HEK293 (cell line): ENCODE measurements around the gene KIF5A.
A peak's percentile ranks its signal among the peaks of the same experiment; 100 is the strongest.

ENCODE experiments used
- CTCF ChIA-PET: fragments of 350-600 bp; formaldehyde crosslinking; extraction: SDS; loops from one replicate; lab custom pipeline; 2021; ENCODE audit warnings: antibody characterized with exemption; lab: Yijun Ruan, JAX
- POLR2A ChIA-PET: fragments of 300-600 bp; formaldehyde crosslinking; extraction: SDS; loops from one replicate; lab custom pipeline; 2020; ENCODE audit warnings: antibody characterized with exemption, inconsistent platforms; lab: Yijun Ruan, JAX
- H3K27ac ChIP-seq: fragments of 200-500 bp; sonication (Bioruptor generic); 2 replicates; pipeline ENCODE4 v1.5.1; 2014; ENCODE audit warnings: low read depth, low read length, control low read depth, inconsistent platforms; ENCODE audit errors: extremely low read depth
- H3K36me3 ChIP-seq, 2 experiments: fragments of 200-500 bp in 1 of 2; sonication (Bioruptor generic) in 1 of 2; 1 replicate in 1 of 2; 2 replicates in 1 of 2; pipeline ENCODE4 v1.5.1; 2014 to 2017; ENCODE audit warnings: inconsistent platforms in 2 of 2, low read length in 2 of 2; ENCODE audit not compliant: control insufficient read depth in 2 of 2, insufficient read depth in 1 of 2
- H3K4me1 ChIP-seq: fragments of 200-500 bp; sonication (Bioruptor generic); 2 replicates; pipeline ENCODE4 v1.5.1; 2014; ENCODE audit warnings: mild to moderate bottlenecking, low read length, inconsistent platforms; ENCODE audit not compliant: control insufficient read depth, insufficient read depth
- H3K4me3 ChIP-seq: 2 replicates; pipeline ENCODE4 v1.5.1; 2011; ENCODE audit warnings: low read depth, mild to moderate bottlenecking, control low read depth, low read length, moderate library complexity
- H3K9me3 ChIP-seq: fragments of 200-500 bp; sonication (Bioruptor generic); 2 replicates; pipeline ENCODE4 v1.5.1; 2014; ENCODE audit warnings: low read depth, low read length, inconsistent platforms; ENCODE audit not compliant: control insufficient read depth, insufficient read depth
- GLIS2 ChIP-seq: fragments of 450-650 bp; formaldehyde crosslinking; IDR thresholded peaks from 2 replicates; pipeline ENCODE4 v1.5.1; 2016; ENCODE audit warnings: missing biosample characterization, missing genetic modification characterization
- PRDM10 ChIP-seq: fragments of 450-650 bp; formaldehyde crosslinking; IDR thresholded peaks from 2 replicates; pipeline ENCODE4 v1.5.1; 2016; ENCODE audit warnings: missing biosample characterization, missing genetic modification characterization
- PRDM2 ChIP-seq: fragments of 450-650 bp; formaldehyde crosslinking; IDR thresholded peaks from 2 replicates; pipeline ENCODE4 v1.5.1; 2016; ENCODE audit warnings: missing biosample characterization, missing genetic modification characterization, borderline replicate concordance
- ZBTB26 ChIP-seq: fragments of 450-650 bp; formaldehyde crosslinking; optimal IDR thresholded peaks from 2 replicates; pipeline ENCODE3; 2016; ENCODE audit warnings: missing biosample characterization, mild to moderate bottlenecking, missing genetic modification characterization
- ZFP69B ChIP-seq: fragments of 450-650 bp; formaldehyde crosslinking; IDR thresholded peaks from 2 replicates; pipeline ENCODE4 v1.5.1; 2016; ENCODE audit warnings: missing biosample characterization, missing genetic modification characterization
- ZNF10 ChIP-seq: fragments of 450-650 bp; formaldehyde crosslinking; IDR thresholded peaks from 2 replicates; pipeline ENCODE4 v1.5.1; 2017; ENCODE audit warnings: missing biosample characterization, missing genetic modification characterization
- ZNF341 ChIP-seq: fragments of 450-650 bp; formaldehyde crosslinking; IDR thresholded peaks from 2 replicates; pipeline ENCODE4; 2016; ENCODE audit warnings: low read depth, missing biosample characterization, missing genetic modification characterization
- ZNF423 ChIP-seq: fragments of 450-650 bp; formaldehyde crosslinking; IDR thresholded peaks from 2 replicates; pipeline ENCODE4 v1.5.1; 2016; ENCODE audit warnings: missing biosample characterization, missing genetic modification characterization
- ZNF501 ChIP-seq: fragments of 450-650 bp; formaldehyde crosslinking; IDR thresholded peaks from 2 replicates; pipeline ENCODE4 v1.5.1; 2016; ENCODE audit warnings: missing biosample characterization, missing genetic modification characterization

Gene KIF5A

GRCh38 chr12:57518920-57519795 lies 30.7 kb upstream of the KIF5A start (continued):
- TF ChIP-seq ZBTB26 (tag by site-specific recombination) (no peak), ZNF341 (tag by site-specific recombination) (no peak), ZNF501 (no peak), ZNF10 (tag by site-specific recombination) (no peak)

- peak overlapping the region; percentile 86 for H3K27ac ChIP-seq
- ChIA-PET CTCF (interaction anchor here (1.4 kb wide), 1 partner anchor 64 kb away, joined by 5 read pairs; no protein-coding TSS in a partner anchor), POLR2A (interaction anchor here (0.6 to 2.2 kb wide), 14 partner anchors 8 to 1216 kb away, joined by 3 to 13 read pairs (median 4); partner anchors contain the start of genes CTDSP2, DCTN2 and GLI1)
- H3K4me3 ChIP-seq: peak overlapping the region; percentile 79
- peaks cover 16 to 57% of the 10 kb centered on the region in 2 experiments for H3K36me3 ChIP-seq
- peaks cover 13% of the 10 kb centered on the region for H3K4me1 ChIP-seq
- H3K9me3 ChIP-seq: no peaks in the 10 kb centered on the region
- no peak for TF ChIP-seq PRDM2
- peak; percentile 81 for TF ChIP-seq PRDM10 (tag by site-specific recombination)
- peak; percentile 40; the same call in 1 of the 2 replicates for TF ChIP-seq GLIS2 (tag by site-specific recombination)
- 0 out of 2 replicates have a peak, but pooled peaks have one; percentile 4 for TF ChIP-seq ZNF423
- no peak for TF ChIP-seq ZFP69B (tag by site-specific recombination)
Observed at GRCh38 chr12:57519796-57520052, 30.1 kb upstream of the KIF5A start.
